SK-N-SH (cell line): ENCODE results near the gene OGDH. TPM values are rescaled to one million over a fixed set of nuclear protein-coding genes. Genes with fewer than 3 reads are reported as not detected.

ENCODE experiments used
- CTCF ChIA-PET: fragments of 300-600, 350-600 bp; formaldehyde crosslinking; extraction: SDS; loops from one replicate; lab custom pipeline; 2021; lab: Yijun Ruan, JAX
- POLR2A ChIA-PET: fragments of 350-600 bp; sonication (Branson Sonifier 250); formaldehyde crosslinking; extraction: SDS; loops from one replicate; lab custom pipeline; 2020; ENCODE audit warnings: antibody characterized with exemption, inconsistent platforms; lab: Yijun Ruan, JAX
- DNase-seq: peaks from one replicate; pipeline ENCODE4 v3.0.0; 2012
- H2AFZ ChIP-seq: fragments of 200-600 bp; sonication (generic); 2 replicates; pipeline ENCODE4 v1.8.1; 2016; ENCODE audit warnings: antibody characterized with exemption, mild to moderate bottlenecking, low read depth
- H3F3A ChIP-seq: fragments of 200-600 bp; sonication (generic); replicated peaks from 2 replicates; pipeline ENCODE3; 2016; ENCODE audit warnings: antibody characterized with exemption, mild to moderate bottlenecking; ENCODE audit not compliant: insufficient read depth
- H3K27ac ChIP-seq, 2 experiments: fragments of 200-500 bp in 1 of 2; fragments of 200-600 bp in 1 of 2; sonication (Bioruptor generic) in 1 of 2; sonication (generic), shearing (Covaris generic) in 1 of 2; 2 replicates each; pipeline versions ENCODE4 v1.5.1 to v1.6.1; 2014 to 2016; ENCODE audit warnings: low read depth in 2 of 2, inconsistent platforms in 1 of 2, low read length in 1 of 2, mild to moderate bottlenecking in 1 of 2, mixed read lengths in 1 of 2
- H3K27me3 ChIP-seq: fragments of 200-600 bp; sonication (generic), shearing (Covaris generic); 2 replicates; pipeline ENCODE4 v1.6.1; 2016; ENCODE audit warnings: mixed run types; ENCODE audit not compliant: insufficient read depth
- H3K36me3 ChIP-seq, 2 experiments: fragments of 200-500 bp in 1 of 2; fragments of 200-600 bp in 1 of 2; sonication (Bioruptor generic) in 1 of 2; sonication (generic) in 1 of 2; replicated peaks in 1 of 2; 2 replicates each; pipeline versions ENCODE3 to v1.5.1; 2014 to 2016; ENCODE audit warnings: low read length in 1 of 2, mild to moderate bottlenecking in 1 of 2; ENCODE audit not compliant: insufficient read depth in 2 of 2, control insufficient read depth in 1 of 2
- H3K4me1 ChIP-seq, 2 experiments: fragments of 200-500 bp in 1 of 2; fragments of 200-600 bp in 1 of 2; sonication (Bioruptor generic) in 1 of 2; sonication (generic), shearing (Covaris generic) in 1 of 2; 2 replicates each; pipeline versions ENCODE4 v1.5.1 to v1.6.1; 2014 to 2016; ENCODE audit warnings: low read depth in 1 of 2, low read length in 1 of 2, mixed run types in 1 of 2; ENCODE audit not compliant: insufficient read depth in 2 of 2, control insufficient read depth in 1 of 2
- H3K4me2 ChIP-seq: fragments of 200-600 bp; sonication (generic), shearing (Covaris generic); 2 replicates; pipeline ENCODE4 v1.6.1; 2017; ENCODE audit warnings: mixed run types
- H3K4me3 ChIP-seq, 2 experiments: fragments of 200-500 bp in 1 of 2; fragments of 200-600 bp in 1 of 2; sonication (Bioruptor generic) in 1 of 2; sonication (generic), shearing (Covaris generic) in 1 of 2; 2 replicates each; pipeline versions ENCODE4 v1.5.1 to v1.8.1; 2014 to 2016; ENCODE audit warnings: low read depth in 2 of 2, inconsistent platforms in 1 of 2, low read length in 1 of 2, mild to moderate bottlenecking in 1 of 2, mixed read lengths in 1 of 2, moderate library complexity in 1 of 2
- H3K79me2 ChIP-seq: fragments of 200-600 bp; sonication (generic); 2 replicates; pipeline ENCODE4 v1.8.1; 2017; ENCODE audit warnings: mild to moderate bottlenecking; ENCODE audit not compliant: insufficient read depth
- H3K9ac ChIP-seq: fragments of 200-600 bp; sonication (generic); 2 replicates; pipeline ENCODE4 v1.6.1; 2017; ENCODE audit warnings: mixed run types
- H3K9me2 ChIP-seq: fragments of 200-600 bp; sonication (generic); 2 replicates; pipeline ENCODE4 v1.6.1; 2017; ENCODE audit warnings: mixed run types
- H3K9me3 ChIP-seq: fragments of 200-600 bp; sonication (generic); 2 replicates; pipeline ENCODE4 v1.6.1; 2017; ENCODE audit warnings: mixed run types, mild to moderate bottlenecking, moderate library complexity
- H4K20me1 ChIP-seq: fragments of 200-600 bp; sonication (generic); 2 replicates; pipeline ENCODE4 v1.6.1; 2017; ENCODE audit warnings: mild to moderate bottlenecking, mixed run types; ENCODE audit not compliant: insufficient read depth
- FOXJ3 ChIP-seq: sonication (generic); formaldehyde crosslinking; IDR thresholded peaks from 2 replicates; pipeline ENCODE4 v1.5.1; 2020; ENCODE audit warnings: mild to moderate bottlenecking, missing genetic modification reagents
- GATA2 ChIP-seq: sonication (generic); formaldehyde crosslinking; IDR thresholded peaks from 2 replicates; pipeline ENCODE4 v1.5.0; 2020; ENCODE audit warnings: mild to moderate bottlenecking, missing genetic modification reagents
- JUND ChIP-seq: IDR thresholded peaks from 2 replicates; pipeline ENCODE4 v1.4.0; 2012
- MAX ChIP-seq: IDR thresholded peaks from 2 replicates; pipeline ENCODE4 v1.4.0; 2012; ENCODE audit warnings: low read depth
- MEF2A ChIP-seq: IDR thresholded peaks from 2 replicates; pipeline ENCODE4 v1.4.0; 2012; ENCODE audit warnings: low read depth, borderline replicate concordance
- MXI1 ChIP-seq: IDR thresholded peaks from 2 replicates; pipeline ENCODE4 v1.6.1; 2012; ENCODE audit warnings: mild to moderate bottlenecking, low read depth, low read length, improper control_type of control experiment
- NFIC ChIP-seq: IDR thresholded peaks from 2 replicates; pipeline ENCODE4 v1.4.0; 2012; ENCODE audit warnings: borderline replicate concordance
- NRF1 ChIP-seq: IDR thresholded peaks from 2 replicates; pipeline ENCODE4 v1.6.1; 2012; ENCODE audit warnings: low read depth, mild to moderate bottlenecking, low read length
- POLR2AphosphoS5 ChIP-seq: IDR thresholded peaks from 2 replicates; pipeline ENCODE4 v1.6.1; 2012; ENCODE audit warnings: low read depth, low read length
- RCOR1 ChIP-seq: fragments of 150-350 bp; IDR thresholded peaks from 2 replicates; pipeline ENCODE4 v1.6.1; 2017; ENCODE audit warnings: antibody characterized with exemption, low read length
- RFX5 ChIP-seq: IDR thresholded peaks from 2 replicates; pipeline ENCODE4 v1.6.1; 2012; ENCODE audit warnings: mild to moderate bottlenecking, improper control_type of control experiment, low read length
- SIN3A ChIP-seq: IDR thresholded peaks from 2 replicates; pipeline ENCODE4 v1.6.1; 2012; ENCODE audit warnings: low read depth, mild to moderate bottlenecking, low read length, moderate library complexity, borderline replicate concordance
- TAF1 ChIP-seq: IDR thresholded peaks from 2 replicates; pipeline ENCODE4 v1.6.1; 2012; ENCODE audit warnings: low read depth, mild to moderate bottlenecking, low read length, moderate library complexity, borderline replicate concordance
- TEAD4 ChIP-seq: IDR thresholded peaks from 2 replicates; pipeline ENCODE4 v1.4.0; 2012; ENCODE audit warnings: mild to moderate bottlenecking, borderline replicate concordance; ENCODE audit not compliant: insufficient read depth
- USF1 ChIP-seq: IDR thresholded peaks from 2 replicates; pipeline ENCODE4 v1.4.0; 2012; ENCODE audit warnings: low read depth, borderline replicate concordance
- USF2 ChIP-seq: fragments of 150-350 bp; IDR thresholded peaks from 2 replicates; pipeline ENCODE4 v1.6.1; 2017; ENCODE audit warnings: antibody characterized with exemption, low read length, low read depth, borderline replicate concordance
- ZBTB33 ChIP-seq: IDR thresholded peaks from 2 replicates; pipeline ENCODE4 v1.4.0; 2012; ENCODE audit warnings: low read depth, borderline replicate concordance
- WGBS: methylation state at CpG from one replicate; pipeline ENCODE4 v1.1.6; 2017; ENCODE audit warnings: low lambda C conversion rate; 5-methylcytosine and 5-hydroxymethylcytosine counted together
- polyA plus RNA-seq, 3 experiments: library from polyadenylated mRNA; depleted of rRNA; stranded (reverse); fragments of >200 nt; gene quantifications; 2 replicates each; pipeline ENCODE4 v1.2.3, GENCODE V29; 2012
- TF ChIP-seq, protein P1 (sequence below): IDR thresholded peaks from 2 replicates; pipeline ENCODE4; 2012

The OGDH gene
- polyA plus RNA-seq, 1 of the 3 experiments (the other 2 are of a cell fraction), result 69.4 TPM

- Histone ChIP-seq H3K4me1 (no peaks in the 10 kb centered on the region; a peak in 1 of 4 replicates), H4K20me1 (no peaks in the 10 kb centered on the region), H3K27me3 (no peaks in the 10 kb centered on the region), H3K9me2 (no peaks in the 10 kb centered on the region), H2AFZ (no peak overlapping the region), H3F3A (no peaks in the 10 kb centered on the region), H3K36me3 (no peaks in the 10 kb centered on the region), H3K4me3 (no peak overlapping the region), H3K27ac (no peak overlapping the region), H3K9ac (no peak overlapping the region), H3K4me2 (no peak overlapping the region), H3K79me2 (no peaks in the 10 kb centered on the region), H3K9me3 (no peaks in the 10 kb centered on the region)
- CTCF ChIA-PET, result no interaction called here
- 87% methylated on average over 3 of the region's 3 CpGs for WGBS
- DNase-seq, result no peak
- TF ChIP-seq FOXJ3, result no peak
- TF ChIP-seq GATA2, result no peak
- TF ChIP-seq, protein P1, sequence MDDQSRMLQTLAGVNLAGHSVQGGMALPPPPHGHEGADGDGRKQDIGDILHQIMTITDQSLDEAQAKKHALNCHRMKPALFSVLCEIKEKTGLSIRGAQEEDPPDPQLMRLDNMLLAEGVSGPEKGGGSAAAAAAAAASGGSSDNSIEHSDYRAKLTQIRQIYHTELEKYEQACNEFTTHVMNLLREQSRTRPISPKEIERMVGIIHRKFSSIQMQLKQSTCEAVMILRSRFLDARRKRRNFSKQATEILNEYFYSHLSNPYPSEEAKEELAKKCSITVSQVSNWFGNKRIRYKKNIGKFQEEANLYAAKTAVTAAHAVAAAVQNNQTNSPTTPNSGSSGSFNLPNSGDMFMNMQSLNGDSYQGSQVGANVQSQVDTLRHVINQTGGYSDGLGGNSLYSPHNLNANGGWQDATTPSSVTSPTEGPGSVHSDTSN, result no peak
- no peak for TF ChIP-seq SIN3A
- POLR2A ChIA-PET, result no interaction called here
Observed at GRCh38 chr7:44716205-44716604, 109.8 kb downstream of the OGDH start.

- DNase-seq, result no peak
- H3K4me2 ChIP-seq, result no peak overlapping the region
- no peaks in the 10 kb centered on the region for H3K36me3 ChIP-seq
- H2AFZ ChIP-seq, result no peak overlapping the region
- H3K27me3 ChIP-seq, result no peaks in the 10 kb centered on the region
- TF ChIP-seq GATA2 (no peak), POLR2AphosphoS5 (no peak), NRF1 (no peak)
- H3K4me1 ChIP-seq, result no peaks in the 10 kb centered on the region
- no peak overlapping the region for H3K4me3 ChIP-seq
- ChIA-PET CTCF (no interaction called here), POLR2A (no interaction called here)
- H3F3A ChIP-seq, result no peaks in the 10 kb centered on the region
- H4K20me1 ChIP-seq, result no peaks in the 10 kb centered on the region
- no peaks in the 10 kb centered on the region for H3K9me3 ChIP-seq
- H3K9me2 ChIP-seq, result no peaks in the 10 kb centered on the region
- WGBS, result 48% methylated on average over 4 of the region's 4 CpGs
- H3K9ac ChIP-seq, result no peak overlapping the region
- H3K27ac ChIP-seq, result no peak overlapping the region
- no peaks in the 10 kb centered on the region for H3K79me2 ChIP-seq
Observed at GRCh38 chr7:44720301-44720700, 113.9 kb downstream of the OGDH start.

DNA sequence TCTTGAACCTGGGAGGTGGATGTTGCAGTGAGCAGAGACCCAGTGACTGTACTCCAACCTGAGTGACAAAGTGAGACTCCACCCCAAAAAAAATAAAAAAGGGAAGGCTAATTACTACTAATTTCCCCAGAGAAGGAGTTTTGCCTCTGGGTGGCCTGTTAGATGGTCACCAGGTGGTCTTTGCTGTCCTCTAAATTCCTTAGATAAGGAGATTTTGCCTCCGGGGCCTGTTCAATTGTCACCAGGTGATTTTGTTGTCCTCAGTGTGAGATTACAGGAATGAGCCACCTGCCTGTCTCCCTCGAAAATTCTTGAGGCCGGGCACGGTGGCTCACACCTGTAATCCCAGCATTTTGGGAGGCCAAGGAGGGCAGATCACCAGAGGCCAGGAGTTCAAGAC is 117.8 kb downstream of the OGDH start:
- H3K79me2 ChIP-seq, result no peaks in the 10 kb centered on the region
- H2AFZ ChIP-seq, result no peak overlapping the region
- no peaks in the 10 kb centered on the region for H3K9me2 ChIP-seq
- H3K9me3 ChIP-seq, result no peaks in the 10 kb centered on the region
- DNase-seq, result no peak
- peaks cover 9% of the 10 kb centered on the region for H3F3A ChIP-seq
- H3K27ac ChIP-seq, result no peak overlapping the region
- no peaks in the 10 kb centered on the region for H3K36me3 ChIP-seq
- 89% methylated on average over 4 of the region's 4 CpGs for WGBS
- no peaks in the 10 kb centered on the region; a peak in 1 of 4 replicates for H3K4me1 ChIP-seq
- CTCF ChIA-PET, result no interaction called here
- H3K4me2 ChIP-seq, result no peak overlapping the region
- H3K4me3 ChIP-seq, result no peak overlapping the region
- H3K9ac ChIP-seq, result no peak overlapping the region
- H3K27me3 ChIP-seq, result no peaks in the 10 kb centered on the region
- POLR2A ChIA-PET, result no interaction called here
- H4K20me1 ChIP-seq, result no peaks in the 10 kb centered on the region
- no peak for TF ChIP-seq ZBTB33
- TF ChIP-seq JUND, result no peak
- TF ChIP-seq GATA2, result no peak
- no peak for TF ChIP-seq TAF1
- TF ChIP-seq USF1, result no peak
- TF ChIP-seq NRF1, result no peak
- TF ChIP-seq USF2, result no peak
- no peak for TF ChIP-seq POLR2AphosphoS5
- no peak for TF ChIP-seq MXI1
- TF ChIP-seq TEAD4, result no peak
- TF ChIP-seq NFIC, result no peak
- no peak for TF ChIP-seq MEF2A
- TF ChIP-seq MAX, result no peak
- no peak for TF ChIP-seq RCOR1
- TF ChIP-seq RFX5, result no peak
- no peak for TF ChIP-seq SIN3A
